Small intestine (tissue), 16 donors: ENCODE measurements around the gene TNFRSF1B. TPM values are rescaled to one million over a fixed set of nuclear protein-coding genes. Genes with fewer than 3 reads are reported as not detected.

Source experiments
- DNase-seq, 2 donors: peaks; one replicate each; pipeline versions ENCODE4 v3.0.0 to v3.0.0-alpha.2; 2013
- FAIRE-seq: peaks from 2 replicates; lab custom pipeline; 2012; peaks lifted over from hg19 to GRCh38; lab: Jason Lieb, UNC
- H3K27ac ChIP-seq, 3 donors: one replicate each; pipeline ENCODE4 v1.5.1; 2013; ENCODE audit warnings: low read length in 2 of 3, mild to moderate bottlenecking in 2 of 3, control low read depth in 1 of 3, inconsistent platforms in 1 of 3, low read depth in 1 of 3, moderate library complexity in 1 of 3
- H3K27me3 ChIP-seq, 3 donors: one replicate each; pipeline ENCODE4 v1.6.1; 2013; ENCODE audit warnings: low read length in 3 of 3, inconsistent platforms in 1 of 3; ENCODE audit not compliant: control insufficient read depth in 3 of 3, insufficient read depth in 3 of 3
- H3K36me3 ChIP-seq, 3 donors: one replicate each; pipeline ENCODE4 v1.6.1; 2013; ENCODE audit warnings: low read length in 3 of 3, inconsistent platforms in 1 of 3, low read depth in 1 of 3, mild to moderate bottlenecking in 1 of 3, moderate library complexity in 1 of 3; ENCODE audit not compliant: control insufficient read depth in 3 of 3, insufficient read depth in 2 of 3
- H3K4me1 ChIP-seq, 3 donors: one replicate each; pipeline ENCODE4 v1.6.1; 2013; ENCODE audit warnings: low read length in 2 of 3, inconsistent platforms in 1 of 3, low read depth in 1 of 3, mild to moderate bottlenecking in 1 of 3, moderate library complexity in 1 of 3; ENCODE audit not compliant: control insufficient read depth in 3 of 3, insufficient read depth in 2 of 3
- H3K4me3 ChIP-seq, 3 donors: one replicate each; pipeline ENCODE4 v1.5.1; 2013; ENCODE audit warnings: low read length in 3 of 3, control low read depth in 1 of 3, inconsistent platforms in 1 of 3, low read depth in 1 of 3, mild to moderate bottlenecking in 1 of 3, moderate library complexity in 1 of 3
- H3K9me3 ChIP-seq, 2 donors: one replicate each; pipeline ENCODE4 v1.6.1; 2013; ENCODE audit warnings: low read depth in 1 of 2, low read length in 1 of 2; ENCODE audit not compliant: control insufficient read depth in 2 of 2, insufficient read depth in 1 of 2
- WGBS, 3 donors: extraction: QIAGEN DNeasy Blood & Tissue Kit; methylation state at CpG; one replicate each; pipeline ENCODE4 v1.1.7; 2013; 5-methylcytosine and 5-hydroxymethylcytosine counted together
- long read RNA-seq, 10 donors: transcript quantifications; one replicate each; lab custom pipeline, GENCODE V29; 2026
- polyA plus RNA-seq, 4 donors: library from polyadenylated mRNA; stranded (reverse) in 3 of 4; unstranded in 1 of 4; fragments of 200-250 nt in 3 of 4; fragments of 120-200 nt in 1 of 4; gene quantifications; one replicate each; pipeline versions ENCODE4 v1.2.1 to v1.2.3, GENCODE V29; 2013
- donor health status: healthy with polysubstance abuse.
- donor health status: control.
- donor health status: control.
- donor health status: Bipolar disorder and iron deficiency.
- donor health status: healthy.

Gene TNFRSF1B
- polyA plus RNA-seq = 10 to 100 TPM; 16.0 to 30.4 (median 18.6) TPM
- long read RNA-seq, donor 1 = 0 reads
- long read RNA-seq, donor 2, partial matches to known transcripts = 0 of 1 reads
- long read RNA-seq, donor 2, other reads (novel, unspliced or antisense) = 0 of 1 reads
- long read RNA-seq, donor 3, partial matches to known transcripts = 5 of 5 reads
- long read RNA-seq, donor 3, other reads (novel, unspliced or antisense) = 0 of 5 reads
- long read RNA-seq, donor 4 = 0 reads
- long read RNA-seq, donor 5 = 0 reads
- long read RNA-seq, donor 6 = 0 reads
- long read RNA-seq, donor 7 = 0 reads
- long read RNA-seq, donor 8 = 0 reads
- long read RNA-seq, donor 9, partial matches to known transcripts = 0 of 1 reads
- long read RNA-seq, donor 9, other reads (novel, unspliced or antisense) = 0 of 1 reads
- long read RNA-seq, donor 10, partial matches to known transcripts = 5 of 5 reads
- long read RNA-seq, donor 10, other reads (novel, unspliced or antisense) = 0 of 5 reads

DNA sequence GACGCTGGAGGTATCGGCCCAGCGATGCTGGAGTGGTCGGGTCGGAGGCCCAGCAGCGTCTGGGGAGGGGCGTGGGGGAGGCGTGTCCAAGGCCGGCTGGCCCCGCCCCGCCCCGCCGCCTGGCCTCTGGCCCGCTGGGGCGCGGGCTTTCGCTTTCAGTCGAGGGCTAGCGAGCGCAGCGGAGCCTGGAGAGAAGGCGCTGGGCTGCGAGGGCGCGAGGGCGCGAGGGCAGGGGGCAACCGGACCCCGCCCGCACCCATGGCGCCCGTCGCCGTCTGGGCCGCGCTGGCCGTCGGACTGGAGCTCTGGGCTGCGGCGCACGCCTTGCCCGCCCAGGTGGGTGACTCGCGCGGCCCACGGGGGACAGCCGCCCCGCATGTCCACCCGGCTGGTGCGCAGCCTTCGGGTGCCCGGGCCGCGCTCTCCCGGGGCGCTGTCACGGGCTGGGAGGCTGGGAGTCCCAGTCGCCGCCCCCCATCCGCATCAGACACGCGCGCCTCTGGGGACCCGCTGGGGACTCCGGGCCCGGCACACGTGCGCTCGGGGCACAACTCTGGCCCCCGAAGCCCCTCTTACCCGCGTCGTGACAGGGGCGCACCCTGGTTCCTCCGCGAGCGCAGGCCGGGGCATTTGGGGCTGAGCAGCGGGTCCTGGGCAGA is at the start of gene TNFRSF1B:
TNFRSF1B (plus strand) TSS at position 158 of the 659 bp plus-strand sequence; CDS start at position 259, 101 bp downstream.
- Histone ChIP-seq H3K4me3 (peak within 1 kb of the TSS; percentile 60 to 95 (median 71)), H3K4me1 (peaks cover 5 to 23% (median 14%) of the 10 kb centered on the region in 3 donors), H3K27me3 (no peaks in the 10 kb centered on the region), H3K36me3 (peaks cover 0 to 10% (median 0%) of the 10 kb centered on the region in 3 donors), H3K9me3 (no peaks in the 10 kb centered on the region), H3K27ac (peak within 1 kb of the TSS in 2 of 3 donors; percentile 89 to 93)
- FAIRE-seq = no peak
- WGBS, 3 donors = 0 to 1% (median 1%) methylated on average over 53 to 79 of the region's 79 CpGs
- DNase-seq = peak; percentile 82 to 83

DNA sequence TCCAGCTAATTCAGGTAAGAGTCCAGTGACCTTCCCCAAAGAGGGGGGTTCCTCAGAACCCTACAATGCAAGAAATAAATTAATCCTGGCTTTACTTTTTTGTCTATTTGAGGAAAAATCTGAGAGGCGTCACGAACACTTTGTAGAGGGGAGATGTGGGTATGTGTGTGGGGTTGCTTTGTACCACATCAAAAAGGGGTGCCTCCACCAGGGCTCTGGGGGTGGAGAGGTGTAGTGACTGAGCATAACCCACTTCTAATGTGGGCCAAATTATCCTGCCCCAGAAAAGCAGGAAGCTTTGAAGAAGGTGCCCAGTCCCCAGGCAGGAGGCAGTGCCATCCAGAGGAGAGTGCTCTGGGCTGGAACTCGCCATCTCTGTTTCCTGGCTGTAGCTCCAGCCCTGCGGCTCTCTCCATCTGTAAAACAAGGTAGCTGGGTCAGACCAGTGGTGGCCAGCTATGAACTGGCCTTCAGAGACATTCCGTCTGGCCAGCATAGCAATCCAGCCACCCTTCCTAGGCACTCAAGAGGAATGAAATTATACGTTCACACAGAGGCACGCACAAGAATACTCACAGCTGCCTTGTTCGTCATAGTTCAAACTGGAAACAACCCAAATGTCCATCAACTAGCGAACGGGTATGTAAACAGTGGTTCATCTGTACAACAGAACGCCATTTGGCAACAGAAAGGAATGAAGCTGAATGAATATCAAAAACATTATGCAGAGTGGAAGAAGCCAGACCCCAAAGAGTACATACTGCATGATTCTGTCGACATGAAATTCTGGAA is 45.4 kb upstream of the TNFRSF1B start:
- Histone ChIP-seq H3K4me1 (peaks cover 0 to 8% (median 0%) of the 10 kb centered on the region in 3 donors), H3K36me3 (no peaks in the 10 kb centered on the region), H3K27ac (no peak overlapping the region), H3K9me3 (no peaks in the 10 kb centered on the region), H3K4me3 (no peak overlapping the region), H3K27me3 (no peaks in the 10 kb centered on the region)
- 61 to 68% (median 64%) methylated on average over 12 of the region's 12 CpGs for WGBS, 3 donors
- FAIRE-seq (no peak), DNase-seq (no peak)

DNA sequence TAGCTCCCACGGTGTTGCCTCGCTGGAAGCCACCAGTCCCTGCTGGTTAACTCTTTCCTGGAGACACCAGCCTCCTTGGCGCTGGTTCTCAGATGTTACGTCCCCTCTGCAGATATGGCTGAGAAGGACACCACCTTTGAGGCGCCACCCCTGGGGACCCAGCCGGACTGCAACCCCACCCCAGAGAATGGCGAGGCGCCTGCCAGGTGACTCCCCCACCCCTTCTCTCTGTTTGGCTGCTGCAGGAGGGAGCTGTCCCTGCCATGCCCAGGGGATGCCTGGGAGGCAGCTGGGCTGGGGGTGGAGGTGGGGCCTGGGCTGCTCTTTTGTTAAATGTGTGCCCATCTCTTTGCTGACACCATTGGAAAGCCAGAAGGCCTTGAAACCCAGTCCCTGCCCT is 43.6 kb upstream of the TNFRSF1B start:
- no peak overlapping the region for H3K27ac ChIP-seq
- no peak for FAIRE-seq
- H3K4me1 ChIP-seq = peaks cover 0 to 8% (median 0%) of the 10 kb centered on the region in 3 donors
- 43 to 70% (median 44%) methylated on average over 8 of the region's 8 CpGs for WGBS, 3 donors
- no peaks in the 10 kb centered on the region for H3K9me3 ChIP-seq
- H3K27me3 ChIP-seq = no peaks in the 10 kb centered on the region
- H3K4me3 ChIP-seq = no peak overlapping the region
- H3K36me3 ChIP-seq = no peaks in the 10 kb centered on the region
- DNase-seq = no peak

DNA sequence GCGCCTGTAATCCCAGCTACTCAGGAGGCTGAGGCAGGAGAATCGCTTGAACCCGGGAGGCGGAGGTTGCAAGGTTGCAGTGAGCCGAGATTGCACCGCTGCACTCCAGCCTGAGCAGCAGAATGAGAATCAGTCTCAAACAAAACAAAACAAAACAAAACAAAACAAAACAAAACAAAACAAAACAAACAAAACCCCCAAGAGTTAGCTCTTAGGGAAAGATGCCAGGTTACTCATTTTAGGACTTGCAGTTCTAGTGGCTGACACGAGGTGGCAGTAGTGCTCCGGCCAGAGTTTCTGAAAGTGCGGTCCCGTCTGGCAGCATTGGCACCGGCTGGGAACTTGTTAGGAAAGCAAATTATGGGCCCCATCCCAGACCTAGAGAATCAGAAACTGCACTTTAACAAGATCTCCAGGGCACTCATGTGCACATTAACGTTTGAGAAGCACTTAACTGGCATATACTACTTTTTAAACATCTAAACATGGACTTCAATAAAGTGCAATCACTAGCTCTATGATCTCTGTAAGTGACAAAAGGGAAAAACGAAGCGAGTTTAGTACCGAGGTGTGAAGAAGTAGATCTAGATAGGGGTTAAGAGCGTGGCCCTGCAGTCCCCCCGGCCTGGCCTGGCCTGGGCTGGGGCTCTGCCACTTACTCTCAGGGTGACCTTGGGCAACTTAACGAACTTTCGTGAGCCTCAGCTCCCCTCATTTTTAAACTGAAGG is 41.9 kb upstream of the TNFRSF1B start:
- Histone ChIP-seq H3K9me3 (no peaks in the 10 kb centered on the region), H3K4me3 (no peak overlapping the region), H3K36me3 (no peaks in the 10 kb centered on the region), H3K4me1 (peaks cover 0 to 8% (median 0%) of the 10 kb centered on the region in 3 donors), H3K27me3 (no peaks in the 10 kb centered on the region), H3K27ac (no peak overlapping the region)
- peak; percentile 76 to 80 for DNase-seq
- FAIRE-seq = no peak
- WGBS, 3 donors = 44 to 47% (median 45%) methylated on average over 19 of the region's 19 CpGs

DNA sequence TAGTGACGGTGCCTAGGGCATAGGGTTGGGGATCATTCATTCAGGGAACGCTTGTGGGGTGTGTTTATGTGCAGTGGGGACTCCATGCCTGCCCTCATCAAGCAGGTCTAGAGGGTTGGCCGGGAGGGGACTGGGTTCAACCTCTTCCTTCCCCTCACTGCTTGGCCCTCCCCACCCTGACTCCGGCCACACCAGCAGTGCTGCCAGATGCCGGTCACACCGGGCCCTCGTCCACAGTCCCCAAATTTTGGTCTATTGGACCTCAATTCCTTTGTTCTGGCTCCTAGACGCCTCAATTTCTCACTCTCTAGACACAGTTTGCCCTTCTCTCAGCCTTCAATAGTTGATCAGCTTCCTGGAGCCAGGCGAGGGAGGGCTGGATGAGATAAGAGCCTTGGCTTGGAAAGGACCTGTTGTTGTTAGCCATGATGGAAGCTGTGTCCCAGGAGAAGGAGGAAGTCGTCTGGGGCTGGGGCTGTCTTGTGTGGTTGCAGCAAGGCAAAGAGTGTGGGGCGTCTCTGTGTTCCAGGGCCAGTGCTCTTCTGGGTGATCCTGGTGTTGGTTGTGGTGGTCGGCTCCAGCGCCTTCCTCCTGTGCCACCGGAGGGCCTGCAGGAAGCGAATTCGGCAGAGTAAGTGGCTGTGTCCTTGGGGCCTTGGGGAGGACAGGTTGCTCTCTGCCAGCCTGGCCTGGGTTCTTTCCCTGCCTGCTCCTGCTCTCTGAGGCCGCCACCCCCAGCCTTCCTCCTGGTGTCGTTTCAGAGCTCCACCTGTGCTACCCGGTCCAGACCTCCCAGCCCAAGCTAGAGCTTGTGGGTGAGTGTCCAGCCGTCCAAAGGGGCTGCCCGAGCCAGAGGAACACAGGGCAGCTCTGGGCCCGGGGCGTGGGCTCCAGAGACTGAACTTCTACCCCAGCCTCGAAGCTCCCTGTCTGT is 41.1 kb upstream of the TNFRSF1B start:
- Histone ChIP-seq H3K4me1 (peaks cover 0 to 15% (median 0%) of the 10 kb centered on the region in 3 donors), H3K4me3 (no peak overlapping the region), H3K9me3 (no peaks in the 10 kb centered on the region), H3K27me3 (no peaks in the 10 kb centered on the region), H3K27ac (no peak overlapping the region), H3K36me3 (no peaks in the 10 kb centered on the region)
- peak in 1 of 2 donors; percentile 46 for DNase-seq
- no peak for FAIRE-seq
- WGBS, 3 donors = 61 to 70% (median 65%) methylated on average over 23 to 24 of the region's 24 CpGs

DNA sequence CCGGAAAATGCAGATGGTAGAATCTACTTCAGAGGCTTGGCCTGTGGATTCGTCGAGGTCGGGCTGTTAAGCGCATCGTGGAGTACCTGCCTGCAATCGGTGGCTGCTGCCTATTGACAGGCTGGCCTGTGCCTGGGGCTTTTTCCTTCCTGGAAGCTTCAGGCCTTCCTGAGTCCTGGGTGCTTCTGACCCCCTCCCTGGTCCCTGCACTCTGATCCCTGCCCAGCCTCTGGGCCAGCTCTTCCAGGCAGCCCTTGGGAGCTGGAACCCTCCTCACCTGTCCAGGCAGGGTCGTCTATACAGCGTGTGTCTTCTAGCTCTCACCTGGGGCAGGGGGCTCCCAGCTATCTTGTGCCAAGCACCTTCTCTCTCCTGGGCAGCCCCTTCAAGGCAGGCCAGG is 40.0 kb upstream of the TNFRSF1B start:
- H3K27me3 ChIP-seq = no peaks in the 10 kb centered on the region
- DNase-seq (no peak), FAIRE-seq (no peak)
- peaks cover 0 to 16% (median 0%) of the 10 kb centered on the region in 3 donors for H3K4me1 ChIP-seq
- H3K4me3 ChIP-seq = no peak overlapping the region
- no peaks in the 10 kb centered on the region for H3K36me3 ChIP-seq
- no peak overlapping the region for H3K27ac ChIP-seq
- no peaks in the 10 kb centered on the region for H3K9me3 ChIP-seq
- WGBS, 3 donors = 89 to 98% (median 90%) methylated on average over 9 of the region's 9 CpGs

DNA sequence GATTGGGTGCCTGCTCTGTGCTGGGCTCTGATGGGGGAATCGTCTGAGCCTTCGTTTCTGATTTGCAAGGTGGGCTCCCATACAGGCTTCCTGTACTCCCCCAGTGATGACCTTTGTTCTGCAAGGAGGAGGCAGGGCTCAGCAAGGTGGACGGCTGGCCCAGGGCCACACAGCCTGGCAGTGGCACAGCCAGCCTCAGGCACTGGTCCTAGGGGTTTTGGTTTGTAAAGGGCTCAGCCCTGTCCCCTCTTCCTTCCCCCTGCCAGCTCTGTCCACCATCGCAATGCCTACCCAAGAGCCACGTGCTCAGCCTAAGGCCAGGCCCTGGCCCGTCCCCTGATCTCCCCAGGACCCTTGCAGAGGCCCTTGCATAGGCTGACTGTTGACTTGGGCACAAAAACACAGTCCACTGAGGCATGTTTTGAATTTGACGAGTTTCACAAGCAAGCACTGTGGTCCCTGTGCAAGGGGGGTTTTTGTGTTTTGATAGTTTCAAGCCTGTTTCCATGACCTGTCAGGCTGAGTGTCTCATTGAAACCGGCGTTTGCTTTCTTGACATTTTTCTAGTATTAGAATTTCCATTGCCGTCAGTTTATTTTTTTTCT is 39.5 kb upstream of the TNFRSF1B start:
- Histone ChIP-seq H3K9me3 (no peaks in the 10 kb centered on the region), H3K27ac (no peak overlapping the region), H3K4me1 (peaks cover 0 to 16% (median 0%) of the 10 kb centered on the region in 3 donors), H3K36me3 (no peaks in the 10 kb centered on the region), H3K4me3 (no peak overlapping the region), H3K27me3 (no peaks in the 10 kb centered on the region)
- WGBS, 3 donors = 87 to 89% (median 88%) methylated on average over 10 of the region's 10 CpGs
- no peak for DNase-seq
- FAIRE-seq = no peak
